Upper lobe of left lung (tissue), 4 donors: Measurements from ENCODE around the gene AKAP8L.

Source experiments
- CTCF ChIP-seq, 6 experiments: fragments of 450-650 bp in 4 of 6; fragments of 200-600 bp in 2 of 6; sonication (generic) in 2 of 6; IDR thresholded peaks; one replicate each; pipeline ENCODE4 v1.5.1; 2016 to 2019; ENCODE audit warnings: antibody characterized with exemption in 6 of 6
- EP300 ChIP-seq, 4 donors: sonication (generic); formaldehyde crosslinking; IDR thresholded peaks; one replicate each; pipeline ENCODE4 v1.5.1; 2017; ENCODE audit warnings: antibody characterized with exemption in 4 of 4, control low read depth in 2 of 4
- POLR2A ChIP-seq, 4 donors: fragments of 450-650 bp; IDR thresholded peaks; one replicate each; pipeline ENCODE4 v1.5.1; 2016 to 2017; ENCODE audit warnings: antibody characterized with exemption in 4 of 4, mild to moderate bottlenecking in 2 of 4
- POLR2AphosphoS5 ChIP-seq, 2 donors: sonication (generic); formaldehyde crosslinking; IDR thresholded peaks; one replicate each; pipeline ENCODE4 v1.5.1; 2017; ENCODE audit warnings: antibody characterized with exemption in 2 of 2

GRCh38 chr19:15417699-15418098, 1.1 kb downstream of the AKAP8L start:
- TF ChIP-seq CTCF (IDR thresholded peaks at IDR 0.05) (no peak), POLR2A (IDR thresholded peaks at IDR 0.05) (no peak), EP300 (IDR thresholded peaks at IDR 0.05) (no peak), POLR2AphosphoS5 (IDR thresholded peaks at IDR 0.05) (no peak)
